Measurements from ENCODE around the gene JTB. TPM values are rescaled to one million over a fixed set of nuclear protein-coding genes. Genes with fewer than 3 reads are reported as not detected.

Gene JTB
- total and polyA plus RNA-seq, 9 of the 15 experiments (the other 6 are each of a cell fraction or from before 2014, with no cell fraction given) = 24.7 to 308 (median 151) TPM

- TF ChIP-seq ZBTB43 (CRISPR knock-in tag; IDR thresholded peaks at IDR 0.05) = peak; percentile 49; the same call in 1 of the 2 replicates
- no peak; a peak in 1 of 4 replicates for TF ChIP-seq NONO (IDR thresholded peaks at IDR 0.05; ENCODE audit: low read depth in 2 of 2, low read length in 1 of 2)
- no peak for TF ChIP-seq KLF6 (CRISPR knock-in tag; IDR thresholded peaks at IDR 0.05; ENCODE audit: borderline replicate concordance)
- TF ChIP-seq E2F3 (CRISPR knock-in tag; IDR thresholded peaks at IDR 0.05) = no peak; the same call in 1 of the 2 replicates
- TF ChIP-seq RAD21 (CRISPR knock-in tag; conservative IDR thresholded peaks at IDR 0.05 in 1 of 2, IDR thresholded peaks at IDR 0.05 in 1 of 2) = peak in 1 of 2 experiments; percentile 42; a peak in 2 of 4 replicates
- TF ChIP-seq HMGN3 (IDR thresholded peaks at IDR 0.05; ENCODE audit: borderline replicate concordance, extremely low read depth, insufficient read length, low read depth, low read length) = peak; percentile 80
- peak; percentile 100 for TF ChIP-seq PKNOX1 (IDR thresholded peaks at IDR 0.05)
- 0 out of 2 replicates have a peak, but pooled peaks have one; percentile 3 for TF ChIP-seq ZNF175 (CRISPR knock-in tag; IDR thresholded peaks at IDR 0.05; ENCODE audit: low read depth)
- TF ChIP-seq TOE1 (IDR thresholded peaks at IDR 0.05; ENCODE audit: borderline replicate concordance) = peak; percentile 93
- TF ChIP-seq TOE1 (CRISPR knock-in tag; IDR thresholded peaks at IDR 0.05; ENCODE audit: borderline replicate concordance, low read depth) = peak; percentile 74; the same call in 1 of the 2 replicates
- TF ChIP-seq THRAP3 (IDR thresholded peaks at IDR 0.05; ENCODE audit: borderline replicate concordance) = no peak
- peak; percentile 73 for TF ChIP-seq CTBP1 (IDR thresholded peaks at IDR 0.05; ENCODE audit: borderline replicate concordance)
- no peak for TF ChIP-seq NELFE (IDR thresholded peaks at IDR 0.05; ENCODE audit: insufficient read depth, insufficient read length)
- TF ChIP-seq CC2D1A (IDR thresholded peaks at IDR 0.05) = peak; percentile 47; the same call in 1 of the 2 replicates
- no peak for TF ChIP-seq ZSCAN29 (IDR thresholded peaks at IDR 0.05)
- TF ChIP-seq, protein P1, sequence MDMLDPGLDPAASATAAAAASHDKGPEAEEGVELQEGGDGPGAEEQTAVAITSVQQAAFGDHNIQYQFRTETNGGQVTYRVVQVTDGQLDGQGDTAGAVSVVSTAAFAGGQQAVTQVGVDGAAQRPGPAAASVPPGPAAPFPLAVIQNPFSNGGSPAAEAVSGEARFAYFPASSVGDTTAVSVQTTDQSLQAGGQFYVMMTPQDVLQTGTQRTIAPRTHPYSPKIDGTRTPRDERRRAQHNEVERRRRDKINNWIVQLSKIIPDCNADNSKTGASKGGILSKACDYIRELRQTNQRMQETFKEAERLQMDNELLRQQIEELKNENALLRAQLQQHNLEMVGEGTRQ (CRISPR knock-in tag; IDR thresholded peaks at IDR 0.05) = peak; percentile 95
- TF ChIP-seq HDAC6 (IDR thresholded peaks at IDR 0.05; ENCODE audit: low read depth, low read length) = no peak
- TF ChIP-seq BHLHE40 (IDR thresholded peaks at IDR 0.05; ENCODE audit: low read length) = peak; percentile 91
- TF ChIP-seq, protein P2, sequence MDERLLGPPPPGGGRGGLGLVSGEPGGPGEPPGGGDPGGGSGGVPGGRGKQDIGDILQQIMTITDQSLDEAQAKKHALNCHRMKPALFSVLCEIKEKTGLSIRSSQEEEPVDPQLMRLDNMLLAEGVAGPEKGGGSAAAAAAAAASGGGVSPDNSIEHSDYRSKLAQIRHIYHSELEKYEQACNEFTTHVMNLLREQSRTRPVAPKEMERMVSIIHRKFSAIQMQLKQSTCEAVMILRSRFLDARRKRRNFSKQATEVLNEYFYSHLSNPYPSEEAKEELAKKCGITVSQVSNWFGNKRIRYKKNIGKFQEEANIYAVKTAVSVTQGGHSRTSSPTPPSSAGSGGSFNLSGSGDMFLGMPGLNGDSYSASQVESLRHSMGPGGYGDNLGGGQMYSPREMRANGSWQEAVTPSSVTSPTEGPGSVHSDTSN (CRISPR knock-in tag; IDR thresholded peaks at IDR 0.05; ENCODE audit: low read depth) = peak; percentile 97
- TF ChIP-seq, protein P2 (tag; conservative IDR thresholded peaks at IDR 0.05; ENCODE audit: low read depth) = peak; percentile 99
- peak; percentile 78 for TF ChIP-seq TAF1 (IDR thresholded peaks at IDR 0.05; ENCODE audit: control insufficient read depth, extremely low read depth, insufficient read depth, low read length, severe bottlenecking)
Observed at GRCh38 chr1:153967107-153967999, 10.1 kb downstream of the JTB start, which contains the start of gene CREB3L4 (continued).
